Measurements from ENCODE around the gene RBMS1.

Gene RBMS1

GRCh38 chr2:160283675-160284074 lies 209.9 kb downstream of the RBMS1 start:
- no peak for DNase-seq (ENCODE audit: low spot score)
- no peak for FAIRE-seq

- no peak for DNase-seq (ENCODE audit: low spot score)
- no peak for FAIRE-seq
Observed at GRCh38 chr2:160282063-160282580, 211.5 kb downstream of the RBMS1 start.

GRCh38 chr2:160281213-160281612 lies 212.4 kb downstream of the RBMS1 start:
- no peak for FAIRE-seq
- no peak for DNase-seq (ENCODE audit: low spot score)

DNA sequence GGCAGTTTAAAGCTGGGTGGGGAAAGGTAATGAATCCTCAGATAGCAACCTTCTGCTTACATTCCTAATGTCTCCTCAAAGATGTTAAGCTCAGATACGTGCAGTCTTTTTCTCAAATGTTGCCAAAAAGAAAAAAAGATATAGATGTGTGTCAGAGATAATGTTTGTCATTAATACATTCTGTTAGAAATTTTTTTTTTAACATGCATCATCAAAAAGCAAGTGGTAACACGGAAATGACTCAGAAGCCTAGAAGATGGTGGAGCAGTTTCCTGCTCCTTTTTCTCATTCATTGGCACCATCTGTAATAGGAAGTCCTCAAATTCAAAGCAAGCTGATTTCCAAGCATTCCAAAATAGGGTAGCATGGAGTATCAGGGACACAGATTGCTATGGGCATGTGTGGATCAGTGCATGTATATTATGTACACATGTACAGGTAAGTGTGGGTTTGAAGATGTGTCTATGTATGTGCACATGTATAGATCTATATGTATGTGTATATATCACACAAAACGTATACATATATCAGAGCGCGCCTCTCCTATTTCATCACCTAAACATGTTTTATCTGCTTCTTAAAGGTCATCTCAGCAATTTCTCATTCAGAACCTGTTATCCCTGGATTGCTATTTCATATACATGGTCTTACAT lies 213.7 kb downstream of the RBMS1 start:
- no peak for FAIRE-seq

GRCh38 chr2:160278879-160279177 lies 214.8 kb downstream of the RBMS1 start:
- FAIRE-seq, result no peak
- DNase-seq (ENCODE audit: low spot score), result no peak

More for the DNA sequence above, 213.7 kb downstream of the RBMS1 start:
- no peak for DNase-seq (ENCODE audit: low spot score)

DNA sequence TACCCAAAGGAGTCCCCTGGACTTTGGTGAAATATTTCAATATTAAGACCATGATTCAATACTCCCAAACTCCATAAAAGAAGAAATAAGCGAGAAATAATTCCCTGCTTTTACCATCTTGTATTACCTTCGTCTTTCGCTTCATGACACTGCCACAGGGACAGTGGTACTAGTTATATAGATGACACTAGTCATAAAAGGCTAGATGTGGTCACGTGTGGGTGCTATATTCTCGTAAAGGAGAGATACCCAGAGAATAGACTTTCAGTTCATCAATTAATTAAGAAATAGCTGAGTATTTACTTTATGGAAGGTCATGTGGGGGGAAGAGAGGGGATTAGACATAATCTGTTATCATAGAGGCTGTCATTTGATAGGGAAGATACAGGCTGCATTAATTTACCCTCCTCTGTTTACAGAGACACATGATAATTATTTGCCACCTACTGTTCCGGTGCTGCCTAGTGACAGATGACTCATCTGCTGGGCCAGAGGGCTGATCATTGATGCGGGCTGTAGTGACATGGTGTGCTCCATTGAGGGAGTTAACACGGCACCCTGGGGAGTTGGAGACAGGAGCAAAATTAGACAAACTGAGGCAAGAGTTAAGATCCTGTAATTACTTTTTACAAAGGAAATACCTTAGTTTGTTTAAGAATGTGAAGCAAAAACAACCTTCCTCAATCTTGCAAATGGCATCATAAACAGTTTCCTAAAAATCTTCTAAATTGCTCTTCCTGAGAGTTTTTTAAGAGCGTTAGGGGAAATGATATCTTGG lies 215.3 kb downstream of the RBMS1 start:
- DNase-seq (ENCODE audit: low spot score) (no peak), FAIRE-seq (peak; percentile 88)

GRCh38 chr2:160277151-160277550 lies 216.5 kb downstream of the RBMS1 start:
- no peak for DNase-seq (ENCODE audit: low spot score)
- no peak for FAIRE-seq

GRCh38 chr2:160275656-160276055 lies 218.0 kb downstream of the RBMS1 start:
- FAIRE-seq (no peak), DNase-seq (ENCODE audit: low spot score) (no peak)

DNA sequence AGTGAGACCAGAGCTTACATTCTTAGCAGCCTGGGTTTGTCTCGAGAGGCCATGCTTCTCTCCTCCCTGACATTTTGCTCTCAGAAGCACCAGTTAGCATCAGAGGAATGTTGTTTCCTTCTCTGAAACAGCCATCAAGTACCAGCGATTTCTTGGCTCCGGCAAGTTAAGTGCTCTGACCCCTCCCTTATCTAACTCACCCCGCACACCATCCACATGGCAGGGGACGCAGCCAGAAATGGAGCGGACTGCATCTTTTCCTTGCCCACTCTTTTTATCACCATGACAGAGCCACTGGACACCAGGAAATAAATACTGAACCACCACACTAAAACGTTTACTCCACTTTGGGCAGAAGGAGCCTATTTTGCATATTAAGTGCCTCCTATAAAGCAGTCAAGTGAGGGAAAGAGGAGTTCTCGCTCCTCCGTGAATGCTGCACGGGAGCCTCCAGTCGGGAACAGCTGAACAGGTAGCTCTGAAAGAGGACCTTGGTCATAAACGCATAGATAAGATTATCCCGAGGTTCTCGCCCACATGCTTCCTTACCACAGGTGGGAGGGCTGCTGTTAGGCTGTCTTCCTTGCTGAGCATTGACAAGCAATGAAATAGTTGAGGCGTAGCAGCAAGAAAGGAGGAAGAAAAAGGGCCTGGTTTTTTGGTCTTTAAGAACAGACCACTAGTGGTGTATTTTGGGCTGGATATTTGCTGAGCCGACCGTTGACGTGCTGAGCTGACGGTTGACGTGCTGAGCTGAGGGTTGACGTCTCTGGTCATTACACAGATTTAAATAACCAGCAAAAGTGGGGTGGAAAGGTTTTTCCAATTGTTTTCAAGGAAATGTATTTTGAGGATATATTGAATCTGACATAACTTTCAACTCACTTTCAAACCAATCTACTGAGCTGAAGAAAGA lies 222.2 kb downstream of the RBMS1 start:
- FAIRE-seq (no peak), DNase-seq (ENCODE audit: low spot score) (no peak)

GRCh38 chr2:160270571-160271113 lies 223.0 kb downstream of the RBMS1 start:
- FAIRE-seq (no peak), DNase-seq (ENCODE audit: low spot score) (peak; percentile 46)

GRCh38 chr2:160269803-160270570 lies 223.6 kb downstream of the RBMS1 start:
- DNase-seq (ENCODE audit: low spot score), result peak; percentile 93
- no peak for FAIRE-seq

DNA sequence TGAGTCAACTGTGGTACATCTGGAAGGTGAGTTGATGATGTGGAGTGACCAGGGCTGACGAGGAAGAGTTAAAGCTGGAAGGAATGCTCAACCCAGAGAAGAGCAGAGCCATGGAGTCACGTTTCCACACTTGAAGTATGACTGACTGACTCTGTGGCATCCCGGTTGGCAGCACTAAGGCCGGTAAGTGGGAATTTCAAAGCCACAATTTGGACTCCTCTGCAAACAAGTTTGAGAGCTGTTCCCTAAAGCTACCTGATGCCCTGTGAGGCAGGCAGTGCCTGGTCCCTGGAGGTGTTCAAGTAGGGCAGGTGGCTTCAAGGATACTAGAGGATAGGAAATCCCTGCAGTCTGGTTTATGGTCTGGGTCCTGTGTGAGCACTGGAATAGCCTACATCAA lies 224.2 kb downstream of the RBMS1 start:
- FAIRE-seq (no peak), DNase-seq (ENCODE audit: low spot score) (peak; percentile 16)

GRCh38 chr2:160268151-160268781 lies 225.3 kb downstream of the RBMS1 start:
- no peak for DNase-seq (ENCODE audit: low spot score)

GRCh38 chr2:160267692-160268091 lies 225.9 kb downstream of the RBMS1 start:
- DNase-seq (ENCODE audit: low spot score) (no peak), FAIRE-seq (no peak)

More at GRCh38 chr2:160268151-160268781, 225.3 kb downstream of the RBMS1 start:
- FAIRE-seq, result no peak

DNA sequence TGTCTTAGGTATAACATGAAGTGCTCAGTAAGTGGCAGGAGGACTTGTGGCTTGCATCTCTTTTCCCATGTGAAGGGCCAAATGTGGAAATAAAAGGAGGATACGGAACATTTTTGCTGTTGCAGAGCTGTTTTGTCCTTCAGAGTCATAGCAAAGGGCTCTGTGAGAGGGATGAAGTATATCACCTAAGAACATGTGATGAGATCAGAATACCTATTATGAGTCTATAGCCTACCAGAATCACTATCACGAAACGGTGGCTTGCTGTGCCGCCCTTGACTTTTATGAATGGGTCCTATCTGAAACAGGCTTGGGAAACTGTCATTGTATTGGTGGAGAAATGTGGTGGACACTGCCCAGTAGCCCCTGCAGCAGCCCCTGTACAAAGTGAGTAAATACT lies 226.6 kb downstream of the RBMS1 start:
- FAIRE-seq, result no peak
- no peak for DNase-seq (ENCODE audit: low spot score)

GRCh38 chr2:160266037-160266551 lies 227.5 kb downstream of the RBMS1 start:
- DNase-seq (ENCODE audit: low spot score) (no peak), FAIRE-seq (no peak)

DNA sequence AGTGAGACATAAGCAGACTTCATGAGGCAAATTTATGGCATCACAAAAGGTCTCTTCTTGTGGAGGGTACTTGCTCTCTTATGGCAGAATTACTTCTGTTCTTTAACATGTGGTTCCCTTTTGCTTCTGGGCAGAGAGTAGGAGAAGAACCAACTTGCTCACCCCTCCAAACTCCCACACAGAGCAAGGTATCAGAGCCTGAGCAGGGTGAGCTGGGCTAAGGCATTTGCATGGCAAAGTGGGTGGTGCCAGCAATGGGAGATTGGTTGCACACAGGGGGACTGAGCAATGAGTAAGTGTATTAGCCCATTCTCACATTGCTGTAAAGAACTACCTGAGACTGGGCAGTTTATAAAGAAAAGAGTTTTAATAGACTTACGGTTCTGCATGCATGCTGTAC lies 229.3 kb downstream of the RBMS1 start:
- DNase-seq (ENCODE audit: low spot score) (no peak), FAIRE-seq (no peak)

- FAIRE-seq, result no peak
- DNase-seq (ENCODE audit: low spot score), result no peak
Observed at GRCh38 chr2:160261732-160262131, 231.9 kb downstream of the RBMS1 start.

DNA sequence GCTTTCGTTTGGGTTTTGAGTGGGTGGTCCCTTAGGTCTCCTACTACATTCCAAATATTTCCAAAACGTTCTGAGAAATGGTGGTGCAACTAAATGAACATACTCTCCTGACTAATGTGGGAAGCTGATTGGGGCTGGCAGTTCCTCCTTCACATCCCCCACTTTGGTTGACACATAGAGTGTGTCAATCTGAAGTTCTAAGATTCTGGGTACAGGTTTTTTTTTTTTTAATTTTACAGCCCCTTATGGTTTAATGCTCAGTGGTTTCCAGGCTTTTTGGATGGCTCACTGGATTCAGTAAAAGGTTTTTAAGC lies 235.2 kb downstream of the RBMS1 start:
- FAIRE-seq, result no peak
- no peak for DNase-seq (ENCODE audit: low spot score)
